Kidney epithelial cell (primary cell): ENCODE results near the gene IRF2BP2. TPM values are rescaled to one million over a fixed set of nuclear protein-coding genes. Genes with fewer than 3 reads are reported as not detected.
A peak's percentile ranks its signal among the peaks of the same experiment; 100 is the strongest.

Experiments used
- DNase-seq: peaks from one replicate; pipeline ENCODE4 v3.0.0-alpha.2; 2010; ENCODE audit warnings: low read depth
- H3K27me3 ChIP-seq: 2 replicates; pipeline ENCODE4 v1.6.0; 2011; ENCODE audit warnings: low read length; ENCODE audit not compliant: control insufficient read depth, insufficient read depth
- H3K36me3 ChIP-seq: 2 replicates; pipeline ENCODE4 v1.5.1; 2011; ENCODE audit warnings: low read length; ENCODE audit not compliant: control insufficient read depth, insufficient read depth
- H3K4me3 ChIP-seq: 2 replicates; pipeline ENCODE4 v1.5.1; 2011; ENCODE audit warnings: low read depth, mild to moderate bottlenecking, control low read depth, low read length
- total RNA-seq: library from RNA; depleted of rRNA; stranded (reverse); fragments of >200 nt; gene quantifications from 2 replicates; pipeline ENCODE4 v1.2.3, GENCODE V29; 2015
- TF ChIP-seq, protein P1 (sequence below): IDR thresholded peaks from 2 replicates; pipeline ENCODE4 v1.5.1; 2011; ENCODE audit warnings: mild to moderate bottlenecking, moderate library complexity, low read length, control low read depth, inconsistent platforms; ENCODE audit not compliant: insufficient read depth, poor library complexity, severe bottlenecking

The IRF2BP2 gene
- total RNA-seq, 1 donor from 2014 or later: 85.5 TPM

DNA sequence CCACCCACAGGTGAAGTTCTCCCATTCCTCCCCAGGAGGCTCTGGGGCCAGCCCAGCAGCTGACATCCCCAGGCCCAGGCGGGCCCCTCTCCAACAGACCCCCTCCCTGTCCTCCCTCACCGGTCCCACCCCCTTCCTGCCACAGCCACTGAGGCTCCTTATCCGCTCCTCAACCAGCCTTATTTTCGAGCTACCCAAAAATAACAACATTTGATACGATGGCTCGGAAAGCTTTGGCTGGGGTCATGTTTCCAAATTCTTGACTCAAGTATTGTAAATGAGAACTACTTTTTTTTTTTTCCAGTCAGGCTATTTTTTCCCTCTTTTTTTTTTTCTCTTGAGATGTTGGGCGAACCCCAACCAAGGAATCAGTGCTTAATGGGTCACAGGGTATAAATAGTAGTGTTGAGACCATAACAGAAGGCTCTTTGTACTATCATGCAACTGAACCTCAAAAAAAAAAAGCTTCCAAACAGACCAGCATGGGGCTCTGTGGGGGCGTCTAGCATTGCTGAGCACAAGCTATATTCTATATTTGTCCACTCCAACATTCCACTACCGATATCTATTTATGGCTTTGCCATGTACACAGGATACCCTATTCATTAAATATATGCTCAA is 27.2 kb downstream of the IRF2BP2 start:
- Histone ChIP-seq H3K27me3 (no peaks in the 10 kb centered on the region), H3K36me3 (no peaks in the 10 kb centered on the region), H3K4me3 (no peak overlapping the region)
- DNase-seq: no peak
- TF ChIP-seq, protein P1, sequence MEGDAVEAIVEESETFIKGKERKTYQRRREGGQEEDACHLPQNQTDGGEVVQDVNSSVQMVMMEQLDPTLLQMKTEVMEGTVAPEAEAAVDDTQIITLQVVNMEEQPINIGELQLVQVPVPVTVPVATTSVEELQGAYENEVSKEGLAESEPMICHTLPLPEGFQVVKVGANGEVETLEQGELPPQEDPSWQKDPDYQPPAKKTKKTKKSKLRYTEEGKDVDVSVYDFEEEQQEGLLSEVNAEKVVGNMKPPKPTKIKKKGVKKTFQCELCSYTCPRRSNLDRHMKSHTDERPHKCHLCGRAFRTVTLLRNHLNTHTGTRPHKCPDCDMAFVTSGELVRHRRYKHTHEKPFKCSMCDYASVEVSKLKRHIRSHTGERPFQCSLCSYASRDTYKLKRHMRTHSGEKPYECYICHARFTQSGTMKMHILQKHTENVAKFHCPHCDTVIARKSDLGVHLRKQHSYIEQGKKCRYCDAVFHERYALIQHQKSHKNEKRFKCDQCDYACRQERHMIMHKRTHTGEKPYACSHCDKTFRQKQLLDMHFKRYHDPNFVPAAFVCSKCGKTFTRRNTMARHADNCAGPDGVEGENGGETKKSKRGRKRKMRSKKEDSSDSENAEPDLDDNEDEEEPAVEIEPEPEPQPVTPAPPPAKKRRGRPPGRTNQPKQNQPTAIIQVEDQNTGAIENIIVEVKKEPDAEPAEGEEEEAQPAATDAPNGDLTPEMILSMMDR: no peak

DNA sequence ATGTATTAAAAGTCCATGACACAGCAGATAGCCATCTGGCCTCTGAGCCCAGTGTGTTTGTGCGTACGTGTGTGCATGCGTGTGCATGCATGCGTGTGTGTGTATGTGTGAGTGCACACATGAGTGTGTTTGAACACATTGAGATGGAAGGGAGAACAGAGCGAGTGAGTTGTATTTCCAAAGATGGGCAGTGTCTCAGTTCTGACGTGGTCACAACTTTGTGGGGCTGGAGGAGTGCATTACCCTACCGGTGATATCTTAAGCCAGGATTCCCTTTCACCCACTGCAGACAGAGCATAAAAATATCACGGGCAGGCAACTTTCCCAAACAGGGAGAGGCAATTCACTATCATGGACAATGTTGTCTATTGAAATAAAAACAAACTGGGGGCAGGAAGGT is 27.8 kb downstream of the IRF2BP2 start:
- DNase-seq: no peak
- Histone ChIP-seq H3K27me3 (no peaks in the 10 kb centered on the region), H3K36me3 (no peaks in the 10 kb centered on the region), H3K4me3 (no peak overlapping the region)
- TF ChIP-seq, protein P1: no peak

DNA sequence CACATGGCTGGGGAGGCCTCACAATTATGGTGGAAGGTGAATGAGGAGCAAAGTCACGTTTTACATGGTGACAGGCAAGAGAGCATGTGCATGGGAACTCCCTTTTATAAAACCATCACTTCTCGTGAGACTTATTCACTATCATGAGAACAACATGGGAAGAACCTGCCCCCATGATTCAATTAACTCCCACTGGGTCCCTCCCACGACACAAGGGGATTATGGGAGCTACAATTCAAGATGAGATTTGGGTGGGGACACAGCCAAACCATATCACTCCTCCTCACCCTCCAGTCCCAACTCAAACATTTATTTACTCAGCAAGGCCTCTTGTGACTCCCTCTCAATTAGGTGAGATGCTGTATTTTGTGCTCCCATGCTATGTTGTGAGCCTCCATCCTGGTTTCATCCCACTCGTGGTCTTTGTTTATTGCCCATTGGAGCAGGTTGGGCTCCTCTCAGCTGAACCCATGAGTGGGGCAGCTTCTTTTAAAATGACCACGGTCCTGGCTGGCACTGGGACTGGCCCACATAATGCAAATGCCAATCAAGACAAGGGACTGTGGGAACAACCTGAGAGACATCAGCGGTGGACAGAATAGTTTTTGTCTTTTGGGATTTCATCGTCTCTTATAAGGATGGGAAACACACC is 28.8 kb downstream of the IRF2BP2 start:
- Histone ChIP-seq H3K4me3 (no peak overlapping the region), H3K27me3 (no peaks in the 10 kb centered on the region), H3K36me3 (no peaks in the 10 kb centered on the region)
- TF ChIP-seq, protein P1: no peak
- no peak for DNase-seq

DNA sequence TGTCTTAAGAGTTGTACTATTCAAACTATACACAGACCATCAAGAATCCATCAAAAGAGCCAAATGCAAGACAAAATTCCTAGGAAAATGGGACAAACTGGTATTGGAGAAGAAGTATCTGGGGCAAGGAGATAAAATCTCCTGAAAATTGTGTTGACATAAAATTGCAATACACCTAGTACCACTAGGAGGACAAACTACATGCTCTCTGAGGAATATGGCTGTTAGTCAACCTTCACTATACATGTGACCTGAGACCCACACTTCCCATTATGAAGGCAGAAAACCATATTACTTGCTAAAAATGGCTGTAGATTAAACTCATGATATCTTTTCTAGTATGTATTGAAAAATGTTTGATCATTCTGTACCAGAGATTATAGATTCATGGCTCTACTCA is 30.0 kb downstream of the IRF2BP2 start:
- Histone ChIP-seq H3K27me3 (no peaks in the 10 kb centered on the region), H3K36me3 (no peaks in the 10 kb centered on the region), H3K4me3 (no peak overlapping the region)
- TF ChIP-seq, protein P1: peak; percentile 25
- no peak for DNase-seq

DNA sequence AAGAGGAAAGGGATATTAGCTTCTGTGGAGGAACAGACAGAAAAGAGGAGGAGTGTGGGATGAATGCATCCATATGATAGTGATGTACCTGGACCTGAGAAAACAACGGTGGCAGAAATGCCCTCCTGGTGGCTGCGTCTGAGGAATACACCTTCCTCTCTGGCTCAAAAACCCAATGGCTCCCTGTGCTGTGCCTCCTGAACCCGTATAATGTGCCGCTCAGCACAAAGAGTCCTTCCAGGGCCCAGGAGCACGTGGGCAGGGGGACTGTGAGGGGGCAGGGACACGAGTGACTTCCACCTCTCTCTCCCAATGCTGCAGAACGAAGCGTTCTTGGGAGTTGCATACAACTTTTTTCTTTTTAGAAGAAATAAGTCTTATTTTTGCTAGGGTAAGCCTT is 31.2 kb downstream of the IRF2BP2 start:
- TF ChIP-seq, protein P1: no peak
- no peak for DNase-seq
- Histone ChIP-seq H3K4me3 (no peak overlapping the region), H3K27me3 (no peaks in the 10 kb centered on the region), H3K36me3 (no peaks in the 10 kb centered on the region)

DNA sequence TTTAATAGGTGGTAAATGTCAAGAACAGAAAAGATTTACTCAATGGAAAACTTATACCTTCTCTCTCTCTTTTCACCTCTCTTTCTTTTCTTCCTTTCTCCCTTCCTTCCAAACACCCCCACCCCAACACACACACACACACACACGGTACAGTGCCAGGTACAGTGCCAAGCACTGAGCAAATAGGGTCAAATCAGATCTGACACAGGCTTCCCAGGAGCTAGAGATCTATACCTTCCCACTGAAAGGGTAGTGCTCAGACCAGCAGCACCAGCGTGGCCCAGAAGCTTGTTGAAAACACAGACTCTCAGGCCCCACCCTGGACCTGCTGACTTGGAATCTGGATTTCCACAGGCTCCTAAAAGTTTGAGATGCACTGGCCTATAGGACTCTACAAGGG is 31.9 kb downstream of the IRF2BP2 start:
- DNase-seq: no peak
- Histone ChIP-seq H3K4me3 (no peak overlapping the region), H3K27me3 (no peaks in the 10 kb centered on the region), H3K36me3 (no peaks in the 10 kb centered on the region)
- TF ChIP-seq, protein P1: no peak
